T-cell (primary cell): Measurements from ENCODE around the gene PIPOX. TPM values are rescaled to one million over a fixed set of nuclear protein-coding genes. Genes with fewer than 3 reads are reported as not detected.

Experiments used
- ATAC-seq, 4 experiments: fragments of 200-7000 bp in 3 of 4; fragments of 150-1000 bp in 1 of 4; cut with Tn5 transposase; replicated peaks in 1 of 4; 1 replicate in 3 of 4; 2 replicates in 1 of 4; pipeline ENCODE4 v1.10.0; 2021; ENCODE audit warnings: moderate library complexity in 3 of 4, mild to moderate bottlenecking in 2 of 4, moderate number of reproducible peaks in 1 of 4
- CTCF ChIA-PET, 2 donors: fragments of 300-600 bp; sonication (Branson Sonifier 250); formaldehyde crosslinking; loops; one replicate each; lab custom pipeline; 2022; ENCODE audit warnings: antibody characterized with exemption in 2 of 2; lab: Charles Lee
- POLR2A ChIA-PET, 2 donors: fragments of 300-600 bp; sonication (Branson Sonifier 250); formaldehyde crosslinking; loops; one replicate each; lab custom pipeline; 2022; ENCODE audit warnings: antibody characterized with exemption in 2 of 2; lab: Charles Lee
- DNase-seq, 35 experiments: peaks; one replicate each; pipeline versions ENCODE4 v3.0.0 to v3.0.0-alpha.2; 2013 to 2023
- H3K27ac ChIP-seq: one replicate; pipeline ENCODE4 v1.5.1; 2013; ENCODE audit warnings: low read length
- H3K27me3 ChIP-seq, 2 experiments: replicated peaks in 1 of 2; 1 replicate in 1 of 2; 2 replicates in 1 of 2; pipeline versions ENCODE4 v1.6.1 to v1.7.0; 2013; ENCODE audit warnings: low read length in 1 of 2, mixed read lengths in 1 of 2; ENCODE audit not compliant: control insufficient read depth in 2 of 2, insufficient read depth in 2 of 2; ENCODE audit errors: extremely low read depth in 1 of 2
- H3K36me3 ChIP-seq, 2 donors: 1 replicate in 1 of 2; 2 replicates in 1 of 2; pipeline versions ENCODE4 v1.6.1 to v1.7.0; 2013; ENCODE audit warnings: low read length in 1 of 2; ENCODE audit not compliant: control insufficient read depth in 2 of 2, insufficient read depth in 1 of 2; ENCODE audit errors: extremely low read depth in 1 of 2
- H3K4me1 ChIP-seq, 2 experiments: 1 replicate in 1 of 2; 2 replicates in 1 of 2; pipeline versions ENCODE4 v1.6.1 to v1.7.0; 2013; ENCODE audit warnings: low read length in 2 of 2, mixed read lengths in 1 of 2; ENCODE audit not compliant: insufficient read depth in 2 of 2, control insufficient read depth in 1 of 2; ENCODE audit errors: extremely low read depth in 1 of 2
- H3K4me3 ChIP-seq, 2 donors: 1 replicate in 1 of 2; 2 replicates in 1 of 2; pipeline versions ENCODE4 v1.5.1 to v1.7.0; 2013; ENCODE audit warnings: mild to moderate bottlenecking in 2 of 2, low read length in 1 of 2, moderate library complexity in 1 of 2; ENCODE audit not compliant: control insufficient read depth in 1 of 2; ENCODE audit errors: extremely low read depth in 1 of 2
- H3K9me3 ChIP-seq: 2 replicates; pipeline ENCODE4 v1.7.0; 2013
- H3K27ac Mint-ChIP-seq, 2 donors: one replicate each; pipeline ENCODE4 v1.8.0; 2020 to 2021; ENCODE audit warnings: mild to moderate bottlenecking in 2 of 2, mixed read lengths in 2 of 2
- H3K27me3 Mint-ChIP-seq, 2 donors: one replicate each; pipeline ENCODE4 v1.8.0; 2021 to 2022; ENCODE audit warnings: mixed read lengths in 2 of 2
- H3K36me3 Mint-ChIP-seq: one replicate; pipeline ENCODE4 v1.8.0; 2021; ENCODE audit warnings: mixed read lengths
- H3K4me1 Mint-ChIP-seq, 3 donors: one replicate each; pipeline ENCODE4 v1.8.0; 2020 to 2022; ENCODE audit warnings: mixed read lengths in 3 of 3, mild to moderate bottlenecking in 1 of 3
- H3K4me3 Mint-ChIP-seq, 3 donors: one replicate each; pipeline ENCODE4 v1.8.0; 2020 to 2022; ENCODE audit warnings: mild to moderate bottlenecking in 3 of 3, mixed read lengths in 3 of 3, moderate library complexity in 3 of 3
- H3K9me3 Mint-ChIP-seq, 3 donors: one replicate each; pipeline ENCODE4 v1.8.0; 2020 to 2022; ENCODE audit warnings: mixed read lengths in 3 of 3
- WGBS: methylation state at CpG from one replicate; pipeline ENCODE4 v1.1.5; 2013; ENCODE audit warnings: missing lambda C conversion rate; ENCODE audit not compliant: insufficient coverage; 5-methylcytosine and 5-hydroxymethylcytosine counted together
- total RNA-seq, 35 experiments: library from RNA in 6 of 35; stranded (reverse) in 6 of 35; fragments of 120-200 nt in 1 of 35; gene quantifications; one replicate each; pipeline versions ENCODE4 v1.2.1 to v1.2.4 and lab custom pipeline; 2013 to 2026

Gene PIPOX
- total RNA-seq, 5 donors from 2014 or later (not counting 1 experiment from before 2014, with no cell fraction given) = 2.4 to 5.7 (median 4.6) TPM

GRCh38 chr17:29038085-29038795, 4.7 kb upstream of the PIPOX start:
- Histone ChIP-seq H3K4me3 (no peak overlapping the region), H3K27me3 (peaks cover 2 to 34% of the 10 kb centered on the region in 2 experiments), H3K27ac (no peak overlapping the region), H3K36me3 (no peaks in the 10 kb centered on the region), H3K4me1 (peaks cover 0 to 7% of the 10 kb centered on the region in 2 experiments), H3K9me3 (no peaks in the 10 kb centered on the region)
- Mint-ChIP-seq H3K4me1 (peaks cover 0 to 8% (median 5%) of the 10 kb centered on the region in 3 donors), H3K4me3 (no peak overlapping the region), H3K27ac (no peak overlapping the region), H3K36me3 (peaks cover 3% of the 10 kb centered on the region), H3K9me3 (peaks cover 0 to 15% (median 8%) of the 10 kb centered on the region in 3 donors), H3K27me3 (peaks cover 12 to 26% of the 10 kb centered on the region in 2 donors)
- DNase-seq = no peak
- POLR2A ChIA-PET = interaction anchor here in 1 of 2 donors (0.6 kb wide), 1 partner anchor 58 kb away, joined by 5 read pairs; no protein-coding TSS in a partner anchor
- no peak for ATAC-seq
- 61% methylated on average over 10 of the region's 15 CpGs for WGBS
- CTCF ChIA-PET = interaction anchor here (0.5 to 0.6 kb wide), 2 partner anchors 167 to 510 kb away, joined by 4 to 5 read pairs; no protein-coding TSS in a partner anchor

- peaks cover 0 to 37% of the 10 kb centered on the region in 2 experiments for H3K27me3 ChIP-seq
- no peak overlapping the region for H3K27ac Mint-ChIP-seq
- H3K9me3 Mint-ChIP-seq = peaks cover 0 to 5% (median 0%) of the 10 kb centered on the region in 3 donors
- peaks cover 10 to 13% of the 10 kb centered on the region in 2 donors for H3K27me3 Mint-ChIP-seq
- ChIA-PET CTCF (no interaction called here), POLR2A (no interaction called here)
- no peaks in the 10 kb centered on the region for H3K9me3 ChIP-seq
- H3K36me3 Mint-ChIP-seq = peaks cover 3% of the 10 kb centered on the region
- H3K4me3 Mint-ChIP-seq = no peak overlapping the region
- DNase-seq (no peak), ATAC-seq (no peak)
- H3K4me1 Mint-ChIP-seq = peaks cover 0 to 8% (median 5%) of the 10 kb centered on the region in 3 donors
- H3K27ac ChIP-seq = no peak overlapping the region
- peaks cover 0 to 7% of the 10 kb centered on the region in 2 experiments for H3K4me1 ChIP-seq
- no peak overlapping the region for H3K4me3 ChIP-seq
- H3K36me3 ChIP-seq = no peaks in the 10 kb centered on the region
- WGBS = 72% methylated on average over 4 of the region's 13 CpGs
Measured at GRCh38 chr17:29039764-29040598, 3.0 kb upstream of the PIPOX start.

- ATAC-seq (no peak), DNase-seq (no peak)
- Mint-ChIP-seq H3K4me1 (peaks cover 0 to 8% (median 5%) of the 10 kb centered on the region in 3 donors), H3K36me3 (no peaks in the 10 kb centered on the region), H3K4me3 (no peak overlapping the region), H3K27ac (no peak overlapping the region), H3K9me3 (no peaks in the 10 kb centered on the region), H3K27me3 (peaks cover 11 to 13% of the 10 kb centered on the region in 2 donors)
- peaks cover 0 to 33% of the 10 kb centered on the region in 2 experiments for H3K27me3 ChIP-seq
- peaks cover 0 to 7% of the 10 kb centered on the region in 2 experiments for H3K4me1 ChIP-seq
- ChIA-PET POLR2A (no interaction called here), CTCF (no interaction called here)
- no peaks in the 10 kb centered on the region for H3K36me3 ChIP-seq
- 83% methylated on average over 1 of the region's 2 CpGs for WGBS
- no peaks in the 10 kb centered on the region for H3K9me3 ChIP-seq
- H3K27ac ChIP-seq = no peak overlapping the region
- no peak overlapping the region for H3K4me3 ChIP-seq
Measured at GRCh38 chr17:29041091-29041490, 1.9 kb upstream of the PIPOX start.

- H3K27ac Mint-ChIP-seq = no peak overlapping the region
- Histone ChIP-seq H3K27me3 (peaks cover 0 to 33% of the 10 kb centered on the region in 2 experiments), H3K9me3 (no peaks in the 10 kb centered on the region), H3K4me1 (peaks cover 0 to 7% of the 10 kb centered on the region in 2 experiments), H3K4me3 (no peak overlapping the region), H3K36me3 (no peaks in the 10 kb centered on the region), H3K27ac (no peak overlapping the region)
- no peak for DNase-seq
- H3K4me1 Mint-ChIP-seq = peaks cover 0 to 8% (median 5%) of the 10 kb centered on the region in 3 donors
- H3K9me3 Mint-ChIP-seq = no peaks in the 10 kb centered on the region
- 93% methylated on average over 3 of the region's 6 CpGs for WGBS
- ChIA-PET CTCF (interaction anchor here in 1 of 2 donors (0.6 kb wide), 1 partner anchor 170 kb away, joined by 4 read pairs; no protein-coding TSS in a partner anchor), POLR2A (no interaction called here)
- no peak overlapping the region for H3K4me3 Mint-ChIP-seq
- ATAC-seq = no peak
- peaks cover 16 to 17% of the 10 kb centered on the region in 2 donors for H3K27me3 Mint-ChIP-seq
- H3K36me3 Mint-ChIP-seq = no peaks in the 10 kb centered on the region
Measured at GRCh38 chr17:29041571-29041970, 1.4 kb upstream of the PIPOX start.

- no peak overlapping the region for H3K27ac Mint-ChIP-seq
Measured at GRCh38 chr17:29042026-29042678, 789 bp upstream of the PIPOX start.

More at GRCh38 chr17:29042026-29042678, 789 bp upstream of the PIPOX start:
- no peak overlapping the region for H3K4me3 Mint-ChIP-seq
- ChIA-PET POLR2A (no interaction called here), CTCF (interaction anchor here in 1 of 2 donors (0.6 kb wide), 1 partner anchor 169 kb away, joined by 4 read pairs; no protein-coding TSS in a partner anchor)
- H3K4me3 ChIP-seq = no peak overlapping the region
- no peak for DNase-seq
- no peak overlapping the region for H3K27ac ChIP-seq
- H3K36me3 ChIP-seq = no peaks in the 10 kb centered on the region
- ATAC-seq = no peak
- H3K36me3 Mint-ChIP-seq = no peaks in the 10 kb centered on the region
- H3K27me3 ChIP-seq = peaks cover 0 to 33% of the 10 kb centered on the region in 2 experiments
- no peaks in the 10 kb centered on the region for H3K9me3 Mint-ChIP-seq
- no peaks in the 10 kb centered on the region for H3K9me3 ChIP-seq
- peaks cover 0 to 7% of the 10 kb centered on the region in 2 experiments for H3K4me1 ChIP-seq
- 93% methylated on average over 4 of the region's 11 CpGs for WGBS
- H3K4me1 Mint-ChIP-seq = peaks cover 0 to 8% (median 5%) of the 10 kb centered on the region in 3 donors
- peaks cover 18% of the 10 kb centered on the region in 2 donors for H3K27me3 Mint-ChIP-seq
